H1 (cell line): ENCODE results near the gene RFX2.

ENCODE experiments used
- BRCA1 ChIP-seq: IDR thresholded peaks from 2 replicates; pipeline ENCODE4 v1.6.1; 2012; ENCODE audit warnings: low read depth, low read length, improper control_type of control experiment
- CREB1 ChIP-seq: IDR thresholded peaks from 2 replicates; pipeline ENCODE4 v1.6.1; 2012; ENCODE audit warnings: inconsistent platforms
- EGR1 ChIP-seq: IDR thresholded peaks from 2 replicates; pipeline ENCODE4 v1.6.1; 2011; ENCODE audit warnings: low read depth, low read length, borderline replicate concordance
- EZH2 ChIP-seq: fragments of 200-600 bp; sonication (generic); IDR thresholded peaks from 2 replicates; pipeline ENCODE4 v1.7.1; 2012; ENCODE audit warnings: low read depth, mild to moderate bottlenecking, moderate library complexity, low read length, inconsistent platforms; ENCODE audit not compliant: severe bottlenecking
- GABPA ChIP-seq: IDR thresholded peaks from 2 replicates; pipeline ENCODE4 v1.6.1; 2011; ENCODE audit warnings: mild to moderate bottlenecking, low read length, moderate library complexity, borderline replicate concordance; ENCODE audit not compliant: insufficient read depth
- HDAC2 ChIP-seq, 2 experiments: fragments of 300-600 bp in 1 of 2; sonication (generic) in 1 of 2; IDR thresholded peaks; 2 replicates each; pipeline ENCODE4 v1.6.1; 2011 to 2012; ENCODE audit warnings: low read depth in 2 of 2, low read length in 2 of 2, mild to moderate bottlenecking in 2 of 2, moderate library complexity in 2 of 2, borderline replicate concordance in 1 of 2, inconsistent platforms in 1 of 2
- POLR2A ChIP-seq, 2 experiments: IDR thresholded peaks; 1 replicate in 1 of 2; 2 replicates in 1 of 2; pipeline ENCODE4 v1.6.1; 2011; ENCODE audit warnings: low read depth in 2 of 2, low read length in 2 of 2, mild to moderate bottlenecking in 2 of 2; ENCODE audit errors: control extremely low read depth in 1 of 2
- POLR2AphosphoS5 ChIP-seq: IDR thresholded peaks from 2 replicates; pipeline ENCODE4 v1.6.1; 2011; ENCODE audit warnings: low read depth, low read length
- RXRA ChIP-seq: IDR thresholded peaks from 2 replicates; pipeline ENCODE4 v1.6.1; 2011; ENCODE audit warnings: low read depth, mild to moderate bottlenecking, low read length, moderate library complexity; ENCODE audit not compliant: insufficient read depth
- SIN3A ChIP-seq, 2 experiments: IDR thresholded peaks in 1 of 2; conservative IDR thresholded peaks in 1 of 2; 2 replicates each; pipeline ENCODE4 v1.6.1; 2011 to 2012; ENCODE audit warnings: low read length in 2 of 2, improper control_type of control experiment in 1 of 2, low read depth in 1 of 2, mild to moderate bottlenecking in 1 of 2
- SIX5 ChIP-seq: IDR thresholded peaks from 2 replicates; pipeline ENCODE4 v1.6.1; 2011; ENCODE audit warnings: mild to moderate bottlenecking, low read depth, low read length
- TF ChIP-seq, protein P1 (sequence below), 3 experiments: IDR thresholded peaks; 1 replicate in 2 of 3; 2 replicates in 1 of 3; pipeline versions ENCODE4 v1.5.1 to v1.6.1; 2011; ENCODE audit warnings: low read length in 3 of 3, mild to moderate bottlenecking in 3 of 3, inconsistent platforms in 2 of 3, low read depth in 1 of 3, moderate library complexity in 1 of 3; ENCODE audit not compliant: insufficient read depth in 1 of 3; ENCODE audit errors: control extremely low read depth in 1 of 3
- TF ChIP-seq, protein P2 (sequence below): IDR thresholded peaks from 2 replicates; pipeline ENCODE4 v1.6.1; 2012; ENCODE audit warnings: inconsistent platforms

DNA sequence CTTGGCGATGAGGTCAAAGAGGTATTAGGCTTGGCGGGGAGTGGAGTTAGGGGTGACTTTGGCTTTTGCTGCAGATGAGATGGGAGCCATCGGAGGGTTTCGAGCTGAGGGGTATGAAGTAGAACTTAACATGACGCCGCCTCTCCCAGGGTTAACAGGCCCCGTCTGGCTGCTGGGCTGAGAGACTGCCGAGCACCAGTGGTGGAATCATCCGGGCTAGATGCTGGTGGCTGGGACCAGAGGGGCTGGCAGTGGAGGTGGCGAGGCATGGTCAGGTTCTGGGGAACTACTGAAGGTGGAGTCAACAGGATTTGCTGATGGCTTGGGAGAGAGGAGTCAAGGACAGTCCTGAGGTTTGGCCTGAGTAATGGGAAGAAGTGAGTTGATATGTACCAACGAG, 4.9 kb downstream of the RFX2 start:
- TF ChIP-seq GABPA (no peak), SIN3A (conservative IDR thresholded peaks at IDR 0.05 in 1 of 2, IDR thresholded peaks at IDR 0.05 in 1 of 2; ENCODE audit: low read depth in 1 of 2, low read length in 2 of 2) (no peak), EZH2 (no peak), HDAC2 (IDR thresholded peaks at IDR 0.05; ENCODE audit: borderline replicate concordance in 1 of 2, low read depth in 2 of 2, low read length in 2 of 2) (no peak), POLR2AphosphoS5 (no peak), SIX5 (no peak), EGR1 (no peak), POLR2A (IDR thresholded peaks at IDR 0.05; ENCODE audit: control extremely low read depth in 1 of 2, low read depth in 2 of 2, low read length in 2 of 2) (no peak), RXRA (no peak), CREB1 (no peak), BRCA1 (no peak)
- TF ChIP-seq, protein P1, sequence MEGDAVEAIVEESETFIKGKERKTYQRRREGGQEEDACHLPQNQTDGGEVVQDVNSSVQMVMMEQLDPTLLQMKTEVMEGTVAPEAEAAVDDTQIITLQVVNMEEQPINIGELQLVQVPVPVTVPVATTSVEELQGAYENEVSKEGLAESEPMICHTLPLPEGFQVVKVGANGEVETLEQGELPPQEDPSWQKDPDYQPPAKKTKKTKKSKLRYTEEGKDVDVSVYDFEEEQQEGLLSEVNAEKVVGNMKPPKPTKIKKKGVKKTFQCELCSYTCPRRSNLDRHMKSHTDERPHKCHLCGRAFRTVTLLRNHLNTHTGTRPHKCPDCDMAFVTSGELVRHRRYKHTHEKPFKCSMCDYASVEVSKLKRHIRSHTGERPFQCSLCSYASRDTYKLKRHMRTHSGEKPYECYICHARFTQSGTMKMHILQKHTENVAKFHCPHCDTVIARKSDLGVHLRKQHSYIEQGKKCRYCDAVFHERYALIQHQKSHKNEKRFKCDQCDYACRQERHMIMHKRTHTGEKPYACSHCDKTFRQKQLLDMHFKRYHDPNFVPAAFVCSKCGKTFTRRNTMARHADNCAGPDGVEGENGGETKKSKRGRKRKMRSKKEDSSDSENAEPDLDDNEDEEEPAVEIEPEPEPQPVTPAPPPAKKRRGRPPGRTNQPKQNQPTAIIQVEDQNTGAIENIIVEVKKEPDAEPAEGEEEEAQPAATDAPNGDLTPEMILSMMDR (IDR thresholded peaks at IDR 0.05; ENCODE audit: control extremely low read depth in 1 of 3, insufficient read depth in 1 of 3, low read depth in 1 of 3, low read length in 3 of 3) = no peak
- TF ChIP-seq, protein P2, sequence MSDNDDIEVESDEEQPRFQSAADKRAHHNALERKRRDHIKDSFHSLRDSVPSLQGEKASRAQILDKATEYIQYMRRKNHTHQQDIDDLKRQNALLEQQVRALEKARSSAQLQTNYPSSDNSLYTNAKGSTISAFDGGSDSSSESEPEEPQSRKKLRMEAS = no peak
